ENCODE results near the gene NUP214. TPM values are rescaled to one million over a fixed set of nuclear protein-coding genes. Genes with fewer than 3 reads are reported as not detected.

NUP214 gene
- total RNA-seq, 2 experiments from 2014 or later = 19.7 to 69.6 TPM

- no peaks in the 10 kb centered on the region for H3K9me2 ChIP-seq (ENCODE audit: insufficient read depth, low read length)
- H4K20me1 ChIP-seq (ENCODE audit: insufficient read depth, low read length) = no peaks in the 10 kb centered on the region
- no peak overlapping the region for H2AFZ ChIP-seq (ENCODE audit: low read length)
- H3K27ac ChIP-seq (ENCODE audit: low read depth, low read length, poor library complexity, severe bottlenecking) = no peak overlapping the region
- TF ChIP-seq EZH2phosphoT487 (IDR thresholded peaks at IDR 0.05; ENCODE audit: borderline replicate concordance, low read depth, low read length) (no peak), CTCF (conservative IDR thresholded peaks at IDR 0.05; ENCODE audit: low read length) (no peak)
- ChIA-PET CTCF (ENCODE audit: unreplicated experiment) (no interaction called here), POLR2A (no interaction called here)
- no peak overlapping the region for H3K4me2 ChIP-seq (ENCODE audit: low read length)
- H3K9me3 ChIP-seq (ENCODE audit: low read length) = no peaks in the 10 kb centered on the region
- intact Hi-C loops (cut with micrococcal nuclease; ENCODE audit: unreplicated experiment) = no loop called here
- no TSS peak for BruUV-seq (replicated peaks)
- DNase-seq (ENCODE audit: low spot score) = no peak
- H3K4me1 ChIP-seq (ENCODE audit: insufficient read depth, low read length, poor library complexity, severe bottlenecking) = peaks cover 6% of the 10 kb centered on the region
- no peaks in the 10 kb centered on the region for H3K36me3 ChIP-seq (ENCODE audit: insufficient read depth, low read length)
- no peak overlapping the region for H3K4me3 ChIP-seq (ENCODE audit: low read depth, low read length, poor library complexity, severe bottlenecking)
- H3K79me2 ChIP-seq (ENCODE audit: insufficient read depth, low read depth, low read length) = no peaks in the 10 kb centered on the region
Measured at GRCh38 chr9:131282175-131282574, 156.8 kb downstream of the NUP214 start.

- Histone ChIP-seq H3K9me3 (ENCODE audit: low read length) (no peaks in the 10 kb centered on the region), H3K36me3 (ENCODE audit: insufficient read depth, low read length) (no peaks in the 10 kb centered on the region), H2AFZ (ENCODE audit: low read length) (no peak overlapping the region), H3K9me2 (ENCODE audit: insufficient read depth, low read length) (no peaks in the 10 kb centered on the region), H3K27ac (ENCODE audit: low read depth, low read length, poor library complexity, severe bottlenecking) (no peak overlapping the region), H3K4me1 (ENCODE audit: insufficient read depth, low read length, poor library complexity, severe bottlenecking) (peaks cover 6% of the 10 kb centered on the region), H4K20me1 (ENCODE audit: insufficient read depth, low read length) (no peaks in the 10 kb centered on the region), H3K79me2 (ENCODE audit: insufficient read depth, low read depth, low read length) (no peaks in the 10 kb centered on the region), H3K4me3 (ENCODE audit: low read depth, low read length, poor library complexity, severe bottlenecking) (no peak overlapping the region), H3K4me2 (ENCODE audit: low read length) (no peak overlapping the region)
- no peak for TF ChIP-seq EZH2phosphoT487 (IDR thresholded peaks at IDR 0.05; ENCODE audit: borderline replicate concordance, low read depth, low read length)
- TF ChIP-seq CTCF (conservative IDR thresholded peaks at IDR 0.05; ENCODE audit: low read length) = no peak
- DNase-seq (ENCODE audit: low spot score) = no peak
- CTCF ChIA-PET (ENCODE audit: unreplicated experiment) = no interaction called here
- intact Hi-C loops (cut with micrococcal nuclease; ENCODE audit: unreplicated experiment) = no loop called here
- POLR2A ChIA-PET = no interaction called here
- BruUV-seq (replicated peaks) = no TSS peak
Measured at GRCh38 chr9:131282688-131283422, 157.5 kb downstream of the NUP214 start.

Small RNA genes lying within 50 kb of the gene (small RNA-seq; reads per million reads assigned to genes)
- not detected for gene RNU6-881P

Other genes starting within 250 kb of the NUP214 start
- gene QRFP, start 228.8 kb upstream of the NUP214 start, total RNA-seq (2014; rRNA removed; shearing (Covaris generic)) = not detected in 2 replicates
- not detected in 2 replicates for gene QRFP, start 228.8 kb upstream of the NUP214 start, total RNA-seq (2022)
- not detected in 2 replicates for gene FIBCD1, start 186.3 kb upstream of the NUP214 start, total RNA-seq (2014; rRNA removed; shearing (Covaris generic))
- not detected in 2 replicates for gene FIBCD1, start 186.3 kb upstream of the NUP214 start, total RNA-seq (2022)
- 0.19 TPM in 1 of 2 replicates, not detected in the other for gene LAMC3, start 116.4 kb upstream of the NUP214 start, total RNA-seq (2014; rRNA removed; shearing (Covaris generic))
- 2.0 and 2.2 TPM in 2 replicates for gene LAMC3, start 116.4 kb upstream of the NUP214 start, total RNA-seq (2022)
- gene AIF1L, start 29.1 kb upstream of the NUP214 start, total RNA-seq (2014; rRNA removed; shearing (Covaris generic)) = not detected in 2 replicates
- not detected in 2 replicates for gene AIF1L, start 29.1 kb upstream of the NUP214 start, total RNA-seq (2022)
- 17.8 and 25.0 TPM in 2 replicates for gene FAM78A, start 150.9 kb downstream of the NUP214 start, total RNA-seq (2014; rRNA removed; shearing (Covaris generic))
- 35.0 and 38.4 TPM in 2 replicates for gene FAM78A, start 150.9 kb downstream of the NUP214 start, total RNA-seq (2022)
- gene PLPP7, start 164.1 kb downstream of the NUP214 start, total RNA-seq (2014; rRNA removed; shearing (Covaris generic)) = 0.16 and 0.46 TPM in 2 replicates
- 0.11 and 0.28 TPM in 2 replicates for gene PLPP7, start 164.1 kb downstream of the NUP214 start, total RNA-seq (2022)

All from OCI-LY7 (cell line).